BLaER1 treated with 17β-estradiol and CSF1 and Interleukin-3, amounts not matched to agents 10 nM and 100 nM (cell line): ENCODE data around the gene POU2F2.

Experiments used
- H3K27ac ChIP-seq, 11 experiments: shearing (Covaris generic); formaldehyde crosslinking; 2 replicates each; pipeline ENCODE4 v1.8.1; 2022
- H3K27me3 ChIP-seq, 11 experiments: shearing (Covaris generic); formaldehyde crosslinking; 2 replicates each; pipeline ENCODE4 v1.8.1; 2022
- H3K36me3 ChIP-seq, 11 experiments: shearing (Covaris generic); formaldehyde crosslinking; 2 replicates each; pipeline ENCODE4 v1.8.1; 2022
- H3K4me1 ChIP-seq, 10 experiments: shearing (Covaris generic); formaldehyde crosslinking; 2 replicates each; pipeline ENCODE4 v1.8.1; 2022
- H3K4me2 ChIP-seq, 11 experiments: shearing (Covaris generic); formaldehyde crosslinking; 2 replicates each; pipeline ENCODE4 v1.8.1; 2022
- H3K4me3 ChIP-seq, 10 experiments: shearing (Covaris generic); formaldehyde crosslinking; 2 replicates each; pipeline ENCODE4 v1.8.1; 2022
- H3K9ac ChIP-seq, 11 experiments: shearing (Covaris generic); formaldehyde crosslinking; 2 replicates each; pipeline ENCODE4 v1.8.1; 2022
- H3K9me3 ChIP-seq, 11 experiments: shearing (Covaris generic); formaldehyde crosslinking; replicated peaks in 1 of 11; 2 replicates each; pipeline ENCODE4 v1.8.1; 2022
- H4K20me1 ChIP-seq, 11 experiments: shearing (Covaris generic); formaldehyde crosslinking; 2 replicates each; pipeline ENCODE4 v1.8.1; 2022
- Cebpa-rat ChIP-seq, 11 experiments: shearing (Covaris generic); IDR thresholded peaks; 2 replicates each; pipeline ENCODE4 v1.8.1; 2022

The POU2F2 gene

GRCh38 chr19:42159942-42160341 is 27.7 kb upstream of the POU2F2 start:
- Histone ChIP-seq H4K20me1 (peaks cover 0 to 15% (median 0%) of the 10 kb centered on the region in 11 experiments; a peak in 4 of 22 replicates), H3K27me3 (no peaks in the 10 kb centered on the region), H3K36me3 (no peaks in the 10 kb centered on the region), H3K4me1 (peaks cover 10 to 16% (median 12%) of the 10 kb centered on the region in 10 experiments), H3K4me2 (no peak overlapping the region), H3K4me3 (no peak overlapping the region), H3K9ac (no peak overlapping the region), H3K27ac (no peak overlapping the region), H3K9me3 (no peaks in the 10 kb centered on the region)
- no peak for TF ChIP-seq Cebpa-rat (IDR thresholded peaks at IDR 0.05)

GRCh38 chr19:42158926-42159325 is 26.7 kb upstream of the POU2F2 start:
- Histone ChIP-seq H3K4me1 (peaks cover 19 to 21% (median 20%) of the 10 kb centered on the region in 10 experiments), H4K20me1 (peaks cover 0 to 15% (median 0%) of the 10 kb centered on the region in 11 experiments; a peak in 4 of 22 replicates), H3K27me3 (no peaks in the 10 kb centered on the region; a peak in 1 of 22 replicates), H3K4me2 (no peak overlapping the region), H3K27ac (no peak overlapping the region), H3K36me3 (no peaks in the 10 kb centered on the region), H3K4me3 (no peak overlapping the region), H3K9ac (no peak overlapping the region), H3K9me3 (no peaks in the 10 kb centered on the region)
- TF ChIP-seq Cebpa-rat (IDR thresholded peaks at IDR 0.05) = no peak

- Histone ChIP-seq H4K20me1 (peaks cover 0 to 15% (median 0%) of the 10 kb centered on the region in 11 experiments; a peak in 3 of 22 replicates), H3K9ac (no peak overlapping the region), H3K36me3 (no peaks in the 10 kb centered on the region), H3K4me3 (no peak overlapping the region), H3K9me3 (no peaks in the 10 kb centered on the region), H3K27me3 (no peaks in the 10 kb centered on the region; a peak in 1 of 22 replicates), H3K27ac (no peak overlapping the region), H3K4me1 (peaks cover 19 to 23% (median 20%) of the 10 kb centered on the region in 10 experiments), H3K4me2 (no peak overlapping the region)
- TF ChIP-seq Cebpa-rat (IDR thresholded peaks at IDR 0.05) = no peak
Observed at GRCh38 chr19:42156571-42156970, 24.3 kb upstream of the POU2F2 start.

- Histone ChIP-seq H3K4me2 (peak overlapping the region; percentile 69 to 84 (median 78); a peak in 21 of 22 replicates), H3K27ac (no peak overlapping the region), H3K27me3 (no peaks in the 10 kb centered on the region; a peak in 1 of 22 replicates), H3K4me3 (no peak overlapping the region), H3K9ac (no peak overlapping the region), H3K4me1 (peaks cover 19 to 26% (median 21%) of the 10 kb centered on the region in 10 experiments), H3K9me3 (no peaks in the 10 kb centered on the region), H4K20me1 (peaks cover 0 to 16% (median 0%) of the 10 kb centered on the region in 11 experiments; a peak in 3 of 22 replicates), H3K36me3 (no peaks in the 10 kb centered on the region)
- no peak for TF ChIP-seq Cebpa-rat (IDR thresholded peaks at IDR 0.05)
Observed at GRCh38 chr19:42155796-42156195, 23.6 kb upstream of the POU2F2 start.

GRCh38 chr19:42154471-42155323 is 22.5 kb upstream of the POU2F2 start:
- Histone ChIP-seq H3K9ac (peak overlapping the region in 4 of 11 experiments; percentile 2 to 27 (median 10); a peak in 2 of 22 replicates), H3K4me1 (peaks cover 19 to 26% (median 21%) of the 10 kb centered on the region in 10 experiments), H4K20me1 (peaks cover 0 to 18% (median 0%) of the 10 kb centered on the region in 11 experiments; a peak in 5 of 22 replicates), H3K27me3 (no peaks in the 10 kb centered on the region; a peak in 1 of 22 replicates), H3K27ac (0 out of 22 replicates have a peak overlapping the region, but pooled peaks of 1 of the 11 experiments have one; percentile 12), H3K36me3 (no peaks in the 10 kb centered on the region), H3K4me3 (no peak overlapping the region), H3K9me3 (no peaks in the 10 kb centered on the region), H3K4me2 (peak overlapping the region; percentile 69 to 84 (median 78))
- no peak for TF ChIP-seq Cebpa-rat (IDR thresholded peaks at IDR 0.05)

- Histone ChIP-seq H3K9me3 (no peaks in the 10 kb centered on the region), H3K27ac (no peak overlapping the region), H3K4me1 (peaks cover 19 to 26% (median 21%) of the 10 kb centered on the region in 10 experiments), H3K27me3 (no peaks in the 10 kb centered on the region; a peak in 1 of 22 replicates), H3K36me3 (no peaks in the 10 kb centered on the region), H4K20me1 (peaks cover 0 to 20% (median 0%) of the 10 kb centered on the region in 11 experiments; a peak in 5 of 22 replicates), H3K4me2 (peak overlapping the region; percentile 69 to 84 (median 78); a peak in 19 of 22 replicates), H3K9ac (no peak overlapping the region), H3K4me3 (no peak overlapping the region)
- TF ChIP-seq Cebpa-rat (IDR thresholded peaks at IDR 0.05) = no peak
Observed at GRCh38 chr19:42153672-42154433, 21.6 kb upstream of the POU2F2 start.

GRCh38 chr19:42152910-42153671 is 20.8 kb upstream of the POU2F2 start:
- H3K4me1 ChIP-seq = peaks cover 19 to 26% (median 21%) of the 10 kb centered on the region in 10 experiments
- no peak overlapping the region for H3K4me3 ChIP-seq
- H3K27me3 ChIP-seq = no peaks in the 10 kb centered on the region; a peak in 1 of 22 replicates
- H3K9ac ChIP-seq = no peak overlapping the region
- H4K20me1 ChIP-seq = peaks cover 0 to 21% (median 0%) of the 10 kb centered on the region in 11 experiments; a peak in 5 of 22 replicates
- H3K27ac ChIP-seq = no peak overlapping the region
- H3K36me3 ChIP-seq = no peaks in the 10 kb centered on the region
- H3K4me2 ChIP-seq = no peak overlapping the region
- TF ChIP-seq Cebpa-rat (IDR thresholded peaks at IDR 0.05) = no peak
- H3K9me3 ChIP-seq = no peaks in the 10 kb centered on the region
